ENCODE data around the gene PSTPIP1.
A peak's percentile ranks its signal among the peaks of the same experiment; 100 is the strongest.

Gene PSTPIP1

DNA sequence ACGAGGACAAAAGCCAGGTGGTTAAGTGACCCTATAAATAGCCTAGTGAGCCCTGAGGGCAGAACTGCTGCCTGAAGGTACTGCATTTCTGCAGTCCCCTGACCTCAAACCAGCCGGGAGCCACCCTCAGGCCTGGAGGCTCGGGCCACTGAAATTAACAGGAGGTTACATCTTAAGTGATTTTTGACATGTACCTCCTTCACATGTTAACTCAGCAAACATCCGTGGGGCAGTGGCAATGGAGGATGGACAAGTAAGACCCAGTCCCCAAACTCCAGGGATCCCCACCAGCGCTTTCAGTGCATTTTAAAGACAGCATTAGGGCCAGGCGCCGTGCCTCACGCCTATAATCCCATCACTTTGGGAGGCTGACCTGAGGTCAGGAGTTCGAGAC is 26.2 kb downstream of the PSTPIP1 start:
- in situ Hi-C loops (cut with HindIII; ENCODE audit: low sequenced_read_pairs): no loop called here
- TF ChIP-seq, protein P1, sequence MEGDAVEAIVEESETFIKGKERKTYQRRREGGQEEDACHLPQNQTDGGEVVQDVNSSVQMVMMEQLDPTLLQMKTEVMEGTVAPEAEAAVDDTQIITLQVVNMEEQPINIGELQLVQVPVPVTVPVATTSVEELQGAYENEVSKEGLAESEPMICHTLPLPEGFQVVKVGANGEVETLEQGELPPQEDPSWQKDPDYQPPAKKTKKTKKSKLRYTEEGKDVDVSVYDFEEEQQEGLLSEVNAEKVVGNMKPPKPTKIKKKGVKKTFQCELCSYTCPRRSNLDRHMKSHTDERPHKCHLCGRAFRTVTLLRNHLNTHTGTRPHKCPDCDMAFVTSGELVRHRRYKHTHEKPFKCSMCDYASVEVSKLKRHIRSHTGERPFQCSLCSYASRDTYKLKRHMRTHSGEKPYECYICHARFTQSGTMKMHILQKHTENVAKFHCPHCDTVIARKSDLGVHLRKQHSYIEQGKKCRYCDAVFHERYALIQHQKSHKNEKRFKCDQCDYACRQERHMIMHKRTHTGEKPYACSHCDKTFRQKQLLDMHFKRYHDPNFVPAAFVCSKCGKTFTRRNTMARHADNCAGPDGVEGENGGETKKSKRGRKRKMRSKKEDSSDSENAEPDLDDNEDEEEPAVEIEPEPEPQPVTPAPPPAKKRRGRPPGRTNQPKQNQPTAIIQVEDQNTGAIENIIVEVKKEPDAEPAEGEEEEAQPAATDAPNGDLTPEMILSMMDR (IDR thresholded peaks at IDR 0.05; ENCODE audit: low read depth, low read length, missing control alignments): no peak
- DNase-seq (ENCODE audit: low read depth): no peak
- no peak overlapping the region for H3K4me3 ChIP-seq (ENCODE audit: low read depth, low read length)

DNA sequence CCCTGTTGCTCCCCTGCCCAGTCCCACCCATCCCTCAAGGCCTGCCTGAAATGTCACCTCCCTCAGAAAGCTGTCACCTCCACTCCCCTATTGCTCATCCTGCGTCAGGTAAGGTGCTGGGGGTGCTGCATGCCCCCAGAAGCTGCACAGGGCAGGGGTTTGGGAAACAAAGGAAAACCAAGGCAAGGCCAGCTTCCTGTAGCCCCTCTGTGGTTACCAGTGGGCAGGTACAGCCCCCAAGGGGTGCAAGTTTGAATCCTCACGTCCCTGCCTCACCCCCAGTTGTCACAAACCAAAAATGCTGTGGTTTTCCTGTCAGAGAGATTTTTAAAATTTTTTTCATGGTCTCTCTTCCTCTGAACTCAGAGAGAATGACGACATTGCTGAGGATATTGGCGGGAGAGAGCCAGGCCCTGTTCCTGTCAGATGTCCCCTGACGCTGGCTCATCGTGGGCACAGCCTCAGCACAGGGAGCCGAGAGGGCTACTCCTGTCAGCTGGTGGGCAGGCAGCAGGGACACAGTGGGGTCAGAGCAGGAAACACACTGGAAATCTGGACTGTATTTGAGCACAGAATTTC is 27.0 kb downstream of the PSTPIP1 start:
- in situ Hi-C loops (cut with HindIII; ENCODE audit: low sequenced_read_pairs): no loop called here
- DNase-seq (ENCODE audit: low read depth): no peak
- H3K4me3 ChIP-seq (ENCODE audit: low read depth, low read length): no peak overlapping the region
- TF ChIP-seq, protein P1 (IDR thresholded peaks at IDR 0.05; ENCODE audit: low read depth, low read length, missing control alignments): no peak

DNA sequence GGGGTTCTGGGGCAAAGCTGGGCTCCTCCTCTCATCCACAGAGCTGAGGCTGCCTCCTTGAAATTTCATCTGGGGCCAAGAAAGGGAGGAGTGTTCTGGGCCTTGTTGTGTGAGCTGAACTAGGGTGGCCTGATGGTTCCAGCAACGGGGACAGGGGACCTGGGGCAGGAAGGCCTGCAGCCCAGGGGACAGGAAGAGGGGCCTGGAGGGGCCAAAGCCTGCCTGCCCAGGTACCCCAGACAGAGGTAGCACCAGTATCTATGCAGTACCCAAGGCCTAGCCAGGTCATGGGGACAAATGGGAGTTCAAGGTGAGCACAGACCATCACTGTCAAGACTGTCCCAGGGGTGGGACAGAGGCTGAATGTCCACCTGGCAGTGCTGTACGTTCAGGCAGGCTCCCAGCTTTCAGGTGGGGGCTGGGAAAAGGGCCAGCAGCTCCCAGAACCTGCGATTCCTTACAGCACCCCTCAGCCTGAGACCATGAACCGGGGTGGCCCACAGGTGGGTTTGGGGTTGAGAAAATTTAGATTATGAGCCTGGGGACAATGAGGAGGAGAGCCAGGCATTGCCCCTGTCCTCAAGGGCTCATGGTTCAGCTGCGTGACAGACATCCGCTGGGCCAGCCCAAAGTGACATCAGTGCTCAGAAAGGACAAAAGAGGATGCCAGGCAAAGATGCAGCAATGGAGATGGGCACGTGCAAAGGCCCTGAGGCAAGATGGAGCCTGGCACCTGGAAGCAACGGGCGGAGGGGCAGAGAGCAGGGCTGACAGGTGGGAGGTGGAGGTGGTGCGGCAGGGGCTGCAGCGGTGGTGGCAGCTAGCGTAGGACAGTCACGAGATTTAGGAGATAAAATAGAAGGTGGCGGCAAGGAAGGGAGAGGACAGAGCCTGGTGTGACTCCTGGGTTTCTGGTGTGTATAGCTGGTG is 28.0 kb downstream of the PSTPIP1 start:
- in situ Hi-C loops (cut with HindIII; ENCODE audit: low sequenced_read_pairs): no loop called here
- TF ChIP-seq, protein P1 (IDR thresholded peaks at IDR 0.05; ENCODE audit: low read depth, low read length, missing control alignments): no peak

DNA sequence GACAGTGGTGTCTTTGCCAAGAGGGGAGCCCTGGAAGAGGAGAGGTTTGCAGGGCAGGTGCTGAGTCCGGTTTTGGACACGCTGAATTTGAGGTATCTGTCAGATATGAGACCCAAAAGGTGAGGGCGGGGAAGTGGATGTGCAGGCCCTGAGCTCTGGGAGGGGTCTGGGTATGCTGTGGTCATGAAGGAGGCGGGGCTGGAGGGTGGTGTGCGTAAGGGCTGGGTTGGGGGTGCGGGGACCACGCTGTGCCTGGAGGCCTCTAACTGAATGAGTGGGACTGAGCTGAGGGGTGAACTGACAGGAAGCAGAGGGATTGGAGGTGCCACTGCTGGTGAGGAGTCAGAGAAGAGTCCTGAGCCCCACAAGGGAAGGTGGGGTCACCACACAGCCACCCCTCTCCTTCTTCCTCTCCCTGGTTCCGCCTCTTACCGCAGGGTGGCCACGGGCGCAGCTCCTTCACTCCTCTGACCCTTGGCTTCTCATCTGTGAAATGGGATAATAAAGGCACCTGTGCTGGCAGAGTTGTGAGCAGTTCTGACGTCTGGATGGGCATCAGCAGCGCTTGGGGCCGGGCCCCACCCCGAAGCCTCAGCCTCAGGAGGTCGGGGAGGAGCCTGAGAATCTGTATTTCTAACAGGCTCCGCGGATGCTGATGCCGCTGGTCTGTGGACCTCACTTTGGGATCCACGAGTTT is 28.8 kb downstream of the PSTPIP1 start:
- in situ Hi-C loops (cut with HindIII; ENCODE audit: low sequenced_read_pairs): no loop called here
- TF ChIP-seq, protein P1 (IDR thresholded peaks at IDR 0.05; ENCODE audit: low read depth, low read length, missing control alignments): no peak
- no peak overlapping the region for H3K4me3 ChIP-seq (ENCODE audit: low read depth, low read length)
- no peak for DNase-seq (ENCODE audit: low read depth)

More for the DNA sequence above, 28.0 kb downstream of the PSTPIP1 start:
- no peak for DNase-seq (ENCODE audit: low read depth)
- H3K4me3 ChIP-seq (ENCODE audit: low read depth, low read length): no peak overlapping the region

DNA sequence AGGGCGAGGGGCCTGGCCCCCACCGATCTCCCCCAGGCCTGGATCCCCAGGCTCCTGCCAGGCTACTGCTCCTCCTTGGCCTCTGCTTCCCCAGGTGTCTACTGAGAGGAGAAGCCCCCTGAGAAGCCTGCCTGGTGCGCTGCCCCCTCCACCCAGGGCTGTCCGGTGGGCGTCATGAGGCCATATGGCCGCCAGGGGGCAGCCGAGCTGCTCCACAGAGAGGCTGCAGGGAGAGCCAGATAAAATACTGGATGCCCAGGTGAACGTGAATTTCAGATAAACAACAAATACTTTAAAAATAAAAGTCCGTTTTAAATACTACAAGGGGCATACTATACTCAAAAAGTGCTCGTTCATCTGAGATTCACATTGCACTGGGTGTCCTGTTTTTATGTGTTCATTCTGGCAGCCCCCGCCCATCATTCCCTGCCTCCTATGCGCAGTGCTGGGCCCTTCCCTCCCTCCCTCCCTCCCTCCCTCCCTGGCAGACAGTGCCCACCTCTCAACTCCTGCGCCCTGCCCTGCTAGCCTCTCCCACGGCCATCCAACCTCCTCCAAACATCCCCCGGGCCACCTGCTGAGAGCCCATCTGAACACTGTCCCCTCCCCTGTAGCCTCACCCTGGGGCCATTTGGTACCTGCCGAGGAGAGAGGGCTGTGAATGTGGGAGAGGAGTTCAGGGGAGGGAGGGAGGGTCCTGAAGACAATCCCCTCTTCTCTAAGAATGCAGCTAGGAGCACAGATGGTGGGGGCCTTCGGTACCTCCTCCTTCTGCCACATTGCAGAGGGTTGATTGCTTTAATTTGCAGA is 29.6 kb downstream of the PSTPIP1 start:
- TF ChIP-seq, protein P1 (IDR thresholded peaks at IDR 0.05; ENCODE audit: low read depth, low read length, missing control alignments): peak; percentile 96
- DNase-seq (ENCODE audit: low read depth): no peak
- in situ Hi-C loops (cut with HindIII; ENCODE audit: low sequenced_read_pairs): no loop called here

More for the DNA sequence above, 29.6 kb downstream of the PSTPIP1 start:
- H3K4me3 ChIP-seq (ENCODE audit: low read depth, low read length): no peak overlapping the region

Data from astrocyte of the cerebellum (primary cell).